K562 (cell line): ENCODE measurements around the gene SFSWAP. TPM values are rescaled to one million over a fixed set of nuclear protein-coding genes. Genes with fewer than 3 reads are reported as not detected.

Experiments used
- ATAC-seq: fragments of 200-7000 bp; cut with Tn5 transposase; 3 replicates; pipeline ENCODE4 v1.9.1; 2020; ENCODE audit warnings: moderate library complexity
- BruUV-seq: library from RNA; stranded (reverse); fragments of 400-500 nt; replicated peaks from 2 replicates; lab custom pipeline; 2021; lab: Mats Ljungman, UMichigan
- CTCF ChIA-PET: fragments of 300-600 bp; formaldehyde crosslinking; extraction: SDS; loops from one replicate; lab custom pipeline; 2021; ENCODE audit warnings: low intra/inter-chr PET ratio; lab: Yijun Ruan, JAX
- POLR2A ChIA-PET: fragments of 300-600, 350-650 bp; sonication (Branson Sonifier 250); formaldehyde crosslinking; extraction: SDS; loops from one replicate; lab custom pipeline; 2021; ENCODE audit warnings: antibody characterized with exemption, inconsistent platforms; lab: Yijun Ruan, JAX
- DNase-seq, 4 experiments: peaks; one replicate each; pipeline versions ENCODE4 v3.0.0 to v3.0.0-alpha.2; 2011 to 2018; ENCODE audit warnings: low spot score in 3 of 4, mixed read lengths in 3 of 4; ENCODE audit errors: extremely low read depth in 1 of 4
- FAIRE-seq: peaks from 2 replicates; lab custom pipeline; 2011; peaks lifted over from hg19 to GRCh38; lab: Jason Lieb, UNC
- H2AFZ ChIP-seq: 2 replicates; pipeline ENCODE4 v1.6.0; 2011; ENCODE audit warnings: low read depth, low read length, control low read depth, inconsistent platforms
- H3K27ac ChIP-seq: fragments of 200-600 bp; 3 replicates; pipeline ENCODE4 v1.8.0; 2011; ENCODE audit warnings: low read depth, mild to moderate bottlenecking, control low read depth, inconsistent platforms, low read length, moderate library complexity, mixed read lengths; ENCODE audit errors: extremely low read depth
- H3K27me3 ChIP-seq, 2 experiments: fragments of 300-600 bp in 1 of 2; 2 replicates in 1 of 2; 3 replicates in 1 of 2; pipeline versions ENCODE4 v1.6.0 to v1.8.0; 2011; ENCODE audit warnings: inconsistent platforms in 2 of 2, low read length in 2 of 2, mild to moderate bottlenecking in 1 of 2, mixed read lengths in 1 of 2, moderate library complexity in 1 of 2; ENCODE audit not compliant: control insufficient read depth in 2 of 2, insufficient read depth in 2 of 2
- H3K36me3 ChIP-seq: fragments of 300-600 bp; 3 replicates; pipeline ENCODE4 v1.8.0; 2011; ENCODE audit warnings: mild to moderate bottlenecking, low read length, inconsistent platforms; ENCODE audit not compliant: control insufficient read depth, insufficient read depth
- H3K4me1 ChIP-seq, 2 experiments: fragments of 200-600 bp in 1 of 2; replicated peaks in 1 of 2; 2 replicates in 1 of 2; 3 replicates in 1 of 2; pipeline versions ENCODE4 v1.5.1 to v1.8.0; 2011; ENCODE audit warnings: inconsistent platforms in 2 of 2, low read length in 2 of 2, mild to moderate bottlenecking in 1 of 2, mixed read lengths in 1 of 2, moderate library complexity in 1 of 2; ENCODE audit not compliant: control insufficient read depth in 2 of 2, insufficient read depth in 2 of 2
- H3K4me2 ChIP-seq: 2 replicates; pipeline ENCODE4 v1.6.1; 2011; ENCODE audit warnings: low read length, control low read depth, inconsistent platforms, mixed read lengths; ENCODE audit not compliant: insufficient read depth
- H3K4me3 ChIP-seq: fragments of 200-600 bp; sonication (generic), shearing (Covaris generic); 2 replicates; pipeline ENCODE4 v1.5.1; 2016; ENCODE audit warnings: control low read depth, inconsistent platforms
- H3K79me2 ChIP-seq: fragments of 200-600 bp; 3 replicates; pipeline ENCODE4 v1.8.0; 2011; ENCODE audit warnings: low read length, inconsistent platforms; ENCODE audit not compliant: control insufficient read depth, insufficient read depth
- H3K9ac ChIP-seq, 2 experiments: 2 replicates each; pipeline versions ENCODE4 v1.6.0 to v1.6.1; 2011; ENCODE audit warnings: low read depth in 2 of 2, low read length in 2 of 2, control low read depth in 1 of 2, inconsistent platforms in 1 of 2, mild to moderate bottlenecking in 1 of 2, mixed read lengths in 1 of 2; ENCODE audit not compliant: insufficient read depth in 1 of 2
- H3K9me1 ChIP-seq: one replicate; pipeline ENCODE4 v1.6.0; 2011; ENCODE audit warnings: inconsistent platforms, mild to moderate bottlenecking, low read length, moderate library complexity; ENCODE audit not compliant: control insufficient read depth, insufficient read depth
- H3K9me3 ChIP-seq: replicated peaks from 2 replicates; pipeline ENCODE4 v1.5.1; 2011; ENCODE audit warnings: low read depth, low read length, inconsistent platforms; ENCODE audit not compliant: control insufficient read depth, insufficient read depth
- H4K20me1 ChIP-seq: replicated peaks from 2 replicates; pipeline ENCODE4 v1.6.1; 2011; ENCODE audit warnings: low read length, inconsistent platforms, mixed read lengths; ENCODE audit not compliant: control insufficient read depth, insufficient read depth
- CHD2 ChIP-seq: IDR thresholded peaks from 2 replicates; pipeline ENCODE4 v1.6.1; 2011; ENCODE audit warnings: low read depth, low read length
- E4F1 ChIP-seq: fragments of 250-450 bp; sonication (Bioruptor Pico); IDR thresholded peaks from 2 replicates; pipeline ENCODE4 v1.5.0; 2021; ENCODE audit warnings: mild to moderate bottlenecking, borderline replicate concordance
- HNRNPUL1 ChIP-seq: fragments of 200-400 bp; formaldehyde crosslinking; IDR thresholded peaks from 2 replicates; pipeline ENCODE4 v1.6.1; 2017; ENCODE audit warnings: low read length
- HOMEZ ChIP-seq: fragments of 250-450 bp; sonication (Bioruptor Pico); IDR thresholded peaks from 2 replicates; pipeline ENCODE4 v1.4.0; 2020; ENCODE audit warnings: mild to moderate bottlenecking, moderate library complexity
- MNT ChIP-seq, 2 experiments: fragments of 450-650 bp; conservative IDR thresholded peaks; 2 replicates each; pipeline ENCODE4 v1.6.1; 2017; ENCODE audit warnings: mild to moderate bottlenecking in 2 of 2, moderate library complexity in 2 of 2
- PBX2 ChIP-seq, 2 experiments: IDR thresholded peaks in 1 of 2; conservative IDR thresholded peaks in 1 of 2; 2 replicates each; pipeline ENCODE4 v1.6.1; 2016; ENCODE audit warnings: low read depth in 2 of 2, mild to moderate bottlenecking in 1 of 2, missing compliant biosample characterization in 1 of 2, missing genetic modification characterization in 1 of 2, moderate library complexity in 1 of 2
- RCOR1 ChIP-seq, 2 experiments: IDR thresholded peaks; 2 replicates each; pipeline ENCODE4 v1.6.1; 2012; ENCODE audit warnings: low read depth in 2 of 2, low read length in 2 of 2, borderline replicate concordance in 1 of 2, improper control_type of control experiment in 1 of 2
- ZNF174 ChIP-seq: fragments of 250-450 bp; sonication (Bioruptor Pico); IDR thresholded peaks from 2 replicates; pipeline ENCODE4 v1.4.0; 2020; ENCODE audit warnings: mild to moderate bottlenecking
- WGBS: fragments of 100-300 bp; shearing (Covaris generic); methylation state at CpG from one replicate; pipeline ENCODE4 v1.1.6; 2016; ENCODE audit warnings: low coverage, mixed read lengths; ENCODE audit not compliant: insufficient coverage; ENCODE audit errors: missing lambda C conversion rate; 5-methylcytosine and 5-hydroxymethylcytosine counted together
- in situ Hi-C: fragments of 300-500 bp; cut with MboI; formaldehyde crosslinking; loops from 4 replicates; pipeline ENCODE4 v1.15.0; 2018; ENCODE audit warnings: inconsistent platforms, mixed read lengths
- intact Hi-C: fragments of 100-400 bp; cut with micrococcal nuclease; formaldehyde crosslinking; loops from 2 replicates; pipeline ENCODE4 v1.14.2; 2022
- polyA plus RNA-seq, 8 experiments: library from polyadenylated mRNA; depleted of rRNA in 4 of 8; stranded (reverse) in 5 of 8; unstranded in 3 of 8; fragments of >200 nt; fragmentation: Nextera tagmentation in 2 of 8; fragmentation: Illumina TruSeq in 1 of 8; extraction: Ambion mirVana in 2 of 8; extraction: Trizol in 1 of 8; gene quantifications; 2 replicates each; pipeline versions ENCODE4 v1.2.1 to v1.2.3, GENCODE V29; 2011 to 2014; ENCODE audit warnings: inconsistent platforms in 1 of 8, missing spikeins in 1 of 8
- total RNA-seq, 7 experiments: library from RNA; depleted of rRNA in 6 of 7; stranded (reverse); fragments of >200 nt in 6 of 7; fragmentation: Illumina TruSeq in 2 of 7; extraction: Trizol in 2 of 7; gene quantifications; 2 replicates each; pipeline versions ENCODE4 v1.2.1 to v1.2.3, GENCODE V29; 2011 to 2021; ENCODE audit warnings: low replicate concordance in 1 of 7

SFSWAP gene
- total and polyA plus RNA-seq, 9 of the 15 experiments (the other 6 are each of a cell fraction or from before 2014, with no cell fraction given), result 2.4 to 60.4 (median 32.6) TPM

DNA sequence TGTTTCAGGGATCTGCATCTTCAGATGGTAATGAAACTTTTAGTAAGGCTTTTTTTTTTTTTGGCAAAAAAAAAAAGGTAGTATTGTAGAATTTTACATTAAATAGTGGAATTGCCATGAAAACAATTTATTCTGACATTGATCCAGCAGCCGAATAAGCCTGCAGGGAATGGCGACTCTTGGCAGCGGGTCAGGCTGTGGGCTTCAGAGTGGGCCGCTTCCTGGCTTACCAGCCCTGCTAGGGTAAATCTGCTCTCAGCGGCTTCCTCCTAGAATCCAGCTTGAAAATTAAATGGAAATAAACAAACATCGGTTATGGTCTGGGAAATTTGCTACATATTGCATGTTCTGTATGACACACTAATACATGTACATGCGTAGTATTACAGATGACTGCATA lies 34.8 kb downstream of the SFSWAP start (continued):
- TF ChIP-seq HOMEZ (no peak), PBX2 (CRISPR knock-in tag; IDR thresholded peaks at IDR 0.05; ENCODE audit: low read depth) (no peak), PBX2 (tag; conservative IDR thresholded peaks at IDR 0.05; ENCODE audit: low read depth) (no peak)

GRCh38 chr12:131747276-131748177 lies 36.6 kb downstream of the SFSWAP start:
- H3K27me3 ChIP-seq, result no peaks in the 10 kb centered on the region
- CTCF ChIA-PET, result no interaction called here
- POLR2A ChIA-PET, result interaction anchor here (0.6 to 1.9 kb wide), 3 partner anchors 11 to 612 kb away, joined by 3 to 5 read pairs (median 4); partner anchors contain the start of gene SFSWAP
- H3K9me1 ChIP-seq, result no peaks in the 10 kb centered on the region
- ATAC-seq, result no peak
- intact Hi-C loops (no loop called here), in situ Hi-C loops (no loop called here)
- DNase-seq, result no peak
- peaks cover 90% of the 10 kb centered on the region for H3K36me3 ChIP-seq
- no peak for FAIRE-seq
- H3K9me3 ChIP-seq, result peaks cover 15% of the 10 kb centered on the region
- no peak overlapping the region for H3K4me3 ChIP-seq
- no peak overlapping the region for H2AFZ ChIP-seq
- no peak overlapping the region for H3K27ac ChIP-seq
- H3K4me1 ChIP-seq, result no peaks in the 10 kb centered on the region
- H3K9ac ChIP-seq, result 0 out of 4 replicates have a peak overlapping the region, but pooled peaks of 1 of the 2 experiments have one; percentile 36
- H4K20me1 ChIP-seq, result no peaks in the 10 kb centered on the region
- BruUV-seq, result no TSS peak
- H3K79me2 ChIP-seq, result no peaks in the 10 kb centered on the region
- H3K4me2 ChIP-seq, result no peak overlapping the region
- WGBS, result 93% methylated on average over 11 of the region's 12 CpGs
- no peak for TF ChIP-seq MNT (conservative IDR thresholded peaks at IDR 0.05)
- no peak for TF ChIP-seq CHD2
- no peak for TF ChIP-seq RCOR1 (IDR thresholded peaks at IDR 0.05; ENCODE audit: borderline replicate concordance in 1 of 2, low read depth in 2 of 2, low read length in 2 of 2)
- no peak for TF ChIP-seq ZNF174 (CRISPR knock-in tag)
- TF ChIP-seq HNRNPUL1, result no peak
- no peak for TF ChIP-seq E4F1 (CRISPR knock-in tag)
